Measurements from ENCODE around the gene PCSK7.
"Not testable (repeated sequence)": the region's sequence is repeated elsewhere in the genome, so short reads cannot be mapped to it uniquely, and the experiment has no call there.

Gene PCSK7, protein sequence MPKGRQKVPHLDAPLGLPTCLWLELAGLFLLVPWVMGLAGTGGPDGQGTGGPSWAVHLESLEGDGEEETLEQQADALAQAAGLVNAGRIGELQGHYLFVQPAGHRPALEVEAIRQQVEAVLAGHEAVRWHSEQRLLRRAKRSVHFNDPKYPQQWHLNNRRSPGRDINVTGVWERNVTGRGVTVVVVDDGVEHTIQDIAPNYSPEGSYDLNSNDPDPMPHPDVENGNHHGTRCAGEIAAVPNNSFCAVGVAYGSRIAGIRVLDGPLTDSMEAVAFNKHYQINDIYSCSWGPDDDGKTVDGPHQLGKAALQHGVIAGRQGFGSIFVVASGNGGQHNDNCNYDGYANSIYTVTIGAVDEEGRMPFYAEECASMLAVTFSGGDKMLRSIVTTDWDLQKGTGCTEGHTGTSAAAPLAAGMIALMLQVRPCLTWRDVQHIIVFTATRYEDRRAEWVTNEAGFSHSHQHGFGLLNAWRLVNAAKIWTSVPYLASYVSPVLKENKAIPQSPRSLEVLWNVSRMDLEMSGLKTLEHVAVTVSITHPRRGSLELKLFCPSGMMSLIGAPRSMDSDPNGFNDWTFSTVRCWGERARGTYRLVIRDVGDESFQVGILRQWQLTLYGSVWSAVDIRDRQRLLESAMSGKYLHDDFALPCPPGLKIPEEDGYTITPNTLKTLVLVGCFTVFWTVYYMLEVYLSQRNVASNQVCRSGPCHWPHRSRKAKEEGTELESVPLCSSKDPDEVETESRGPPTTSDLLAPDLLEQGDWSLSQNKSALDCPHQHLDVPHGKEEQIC

DNA sequence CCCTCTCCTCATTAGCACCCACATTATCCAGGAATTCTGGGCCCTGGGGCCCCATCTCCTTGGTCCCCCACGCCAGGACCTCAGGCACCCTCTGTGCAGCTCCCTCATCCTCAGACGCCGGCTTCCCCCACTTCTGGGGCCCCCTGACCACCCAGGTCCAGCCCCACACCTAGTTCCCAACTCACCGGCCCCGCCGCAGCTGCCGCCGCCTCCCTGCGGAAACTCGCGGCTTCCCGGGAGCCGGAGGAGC is at the start of gene PCSK7:
TSS of gene PCSK7 (minus strand) at position 232 of the 250 bp plus-strand sequence. CDS start 2,229 bp downstream, outside the sequence.
- no peak for DNase-seq (ENCODE audit: low read depth)

DNA sequence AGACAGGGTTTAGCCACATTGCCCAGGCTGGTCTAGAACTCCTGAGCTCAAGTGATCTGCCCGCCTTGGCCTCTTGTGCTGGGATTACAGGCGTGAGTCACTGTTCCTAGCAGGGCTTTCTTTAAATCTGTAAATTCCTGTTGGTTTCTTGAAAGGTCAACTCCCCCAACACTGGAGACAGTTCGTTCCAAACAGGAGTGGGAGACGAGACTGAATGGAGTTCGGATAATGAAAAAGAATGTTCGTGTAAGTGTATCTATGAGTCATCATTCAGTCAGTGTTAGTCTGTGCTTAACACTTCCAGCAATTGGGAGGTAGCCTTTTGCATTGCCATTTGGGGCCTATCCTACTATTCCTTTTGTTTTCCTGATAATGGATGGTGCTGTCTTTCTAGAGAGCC is 49.3 kb upstream of the PCSK7 start:
- DNase-seq (ENCODE audit: low read depth), result peak; percentile 96

DNA sequence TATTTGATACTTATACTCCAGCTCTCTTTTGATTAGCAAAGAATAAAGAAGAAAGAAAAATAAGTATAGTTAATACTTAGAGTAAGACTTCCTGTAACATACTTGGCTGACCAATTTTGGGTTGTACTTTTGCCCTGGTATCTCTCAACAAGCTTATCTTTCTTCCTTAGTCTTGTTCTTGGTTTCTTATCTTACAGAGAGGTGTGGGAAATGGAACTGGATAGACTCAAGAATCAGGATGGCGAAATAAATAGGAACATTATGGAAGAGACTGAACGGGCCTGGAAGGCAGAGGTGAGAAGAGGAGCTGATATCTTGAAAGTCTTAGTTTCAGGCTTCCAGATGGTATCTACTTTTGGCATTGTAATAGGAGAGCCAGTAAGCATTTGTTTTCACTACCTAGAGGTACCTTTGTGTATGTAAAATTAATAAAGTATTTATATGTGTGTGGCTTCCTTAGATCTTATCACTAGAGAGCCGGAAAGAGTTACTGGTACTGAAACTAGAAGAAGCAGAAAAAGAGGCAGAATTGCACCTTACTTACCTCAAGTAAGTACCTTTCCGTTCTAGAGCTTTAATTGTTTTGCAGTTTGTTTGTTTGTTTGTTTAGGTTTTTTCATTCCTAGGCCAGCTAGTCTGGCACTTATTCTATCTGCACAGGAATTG is 48.0 kb upstream of the PCSK7 start:
- no peak for DNase-seq (ENCODE audit: low read depth)

DNA sequence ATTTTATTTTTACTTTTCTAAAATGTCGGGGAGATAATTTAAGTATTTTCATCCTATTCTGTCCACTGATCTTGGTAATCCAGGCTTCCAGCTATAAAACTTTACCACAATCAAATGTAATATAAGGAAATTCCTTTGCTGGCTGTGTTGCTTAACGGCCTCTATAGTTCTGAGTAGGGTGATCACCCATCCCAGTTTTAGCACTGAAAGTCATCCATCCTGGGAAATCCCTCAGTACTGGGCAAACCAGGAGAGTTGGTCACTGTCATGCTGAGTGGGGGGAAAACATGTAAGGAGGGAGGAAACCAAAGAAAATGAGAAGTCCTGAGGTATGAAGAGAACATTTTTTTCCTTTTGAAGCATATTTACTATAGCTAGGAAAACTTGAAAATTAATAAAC is 46.5 kb upstream of the PCSK7 start:
- DNase-seq (ENCODE audit: low read depth), result no peak

DNA sequence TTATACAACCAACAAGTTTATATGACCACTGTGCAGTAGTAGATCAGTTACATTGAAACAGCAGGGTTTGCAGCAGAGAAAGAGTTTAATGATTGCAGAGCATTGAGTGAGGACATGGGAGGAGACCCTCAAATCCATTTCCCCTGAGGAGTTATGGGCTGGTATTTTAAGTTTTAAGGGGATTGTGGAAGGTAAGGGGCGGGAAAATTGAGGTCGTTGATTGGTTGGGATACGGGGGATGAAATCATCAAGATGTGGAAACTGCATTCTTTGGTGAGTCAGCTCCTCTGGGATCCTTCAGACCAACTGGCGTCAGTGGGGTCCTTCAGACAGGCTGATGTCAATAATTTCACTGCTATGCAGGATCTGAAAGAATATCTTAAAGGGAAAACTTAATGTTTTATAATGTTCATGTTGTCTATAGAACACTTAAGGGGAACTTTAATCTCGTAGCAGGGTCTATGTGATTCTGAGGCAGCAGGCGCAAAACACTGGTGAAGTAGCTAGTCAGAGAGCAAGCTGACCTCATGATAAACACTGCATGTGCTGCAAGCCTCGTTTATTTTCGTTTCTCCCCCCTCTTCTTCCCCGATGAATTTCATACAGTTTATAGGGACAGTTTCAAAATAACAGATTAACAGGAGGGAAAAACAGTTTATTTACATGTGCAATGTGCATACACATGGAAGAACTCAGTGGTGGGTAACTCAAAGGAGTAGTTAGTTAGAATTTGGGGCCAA is 41.8 kb upstream of the PCSK7 start:
- peak; percentile 96 for DNase-seq (ENCODE audit: low read depth)

DNA sequence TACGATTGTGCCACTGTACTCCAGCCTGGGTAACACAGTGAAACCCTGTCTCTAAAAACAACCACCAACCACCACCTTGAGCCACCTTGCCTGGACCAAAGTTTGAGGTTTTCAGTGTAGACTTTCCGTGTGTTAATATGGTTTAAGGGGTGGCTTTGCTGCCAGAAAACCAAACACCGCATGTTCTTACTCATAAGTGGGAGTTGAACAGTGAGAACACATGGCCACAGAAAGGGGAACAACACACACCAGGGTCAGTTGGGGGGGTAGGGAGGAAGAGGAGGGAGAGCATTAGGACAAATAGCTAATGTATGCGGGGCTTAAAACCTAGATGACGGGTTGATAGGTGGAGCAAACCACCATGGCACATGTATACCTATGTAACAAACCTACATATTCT is 40.3 kb upstream of the PCSK7 start:
- DNase-seq (ENCODE audit: low read depth), result not testable (repeated sequence)

DNA sequence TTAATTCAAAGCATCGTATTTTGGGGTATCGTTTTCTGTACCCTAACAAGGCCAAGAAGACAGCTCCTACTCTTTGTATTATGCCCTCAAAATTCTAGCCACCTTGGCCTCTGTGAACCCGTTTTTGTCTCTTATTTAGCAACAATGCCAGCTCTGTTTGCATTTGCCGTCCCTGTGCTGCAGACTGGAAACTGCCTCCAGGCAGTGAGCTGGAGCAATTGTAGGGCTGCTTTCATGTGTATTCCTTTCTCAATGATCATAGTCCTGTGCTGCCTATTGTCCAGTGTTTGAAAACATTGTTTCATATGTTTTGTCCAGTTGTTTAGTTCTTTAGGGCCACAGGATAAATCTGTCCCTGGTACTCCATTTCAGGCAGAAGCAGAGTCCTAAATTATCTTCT is 39.3 kb upstream of the PCSK7 start:
- no peak for DNase-seq (ENCODE audit: low read depth)

DNA sequence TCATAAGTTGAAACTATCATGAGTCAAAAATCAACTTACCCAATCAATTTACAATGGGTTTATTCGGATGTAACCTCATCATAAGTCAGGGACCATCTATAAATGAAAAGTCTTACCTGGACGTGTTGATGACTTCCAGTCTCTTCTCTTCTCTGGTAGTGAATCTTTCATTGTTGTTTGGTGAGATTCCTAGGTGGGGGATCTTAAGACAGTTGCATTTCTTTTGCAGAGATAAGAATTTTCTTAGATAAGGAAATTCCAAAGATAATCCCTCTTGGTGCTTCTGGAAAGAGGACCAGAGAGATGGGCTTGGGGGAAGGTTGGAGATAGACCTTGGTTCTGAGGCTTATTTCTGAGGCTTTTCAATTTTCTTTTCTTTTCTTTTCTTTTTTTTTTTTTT is 38.0 kb upstream of the PCSK7 start:
- DNase-seq (ENCODE audit: low read depth), result no peak

DNA sequence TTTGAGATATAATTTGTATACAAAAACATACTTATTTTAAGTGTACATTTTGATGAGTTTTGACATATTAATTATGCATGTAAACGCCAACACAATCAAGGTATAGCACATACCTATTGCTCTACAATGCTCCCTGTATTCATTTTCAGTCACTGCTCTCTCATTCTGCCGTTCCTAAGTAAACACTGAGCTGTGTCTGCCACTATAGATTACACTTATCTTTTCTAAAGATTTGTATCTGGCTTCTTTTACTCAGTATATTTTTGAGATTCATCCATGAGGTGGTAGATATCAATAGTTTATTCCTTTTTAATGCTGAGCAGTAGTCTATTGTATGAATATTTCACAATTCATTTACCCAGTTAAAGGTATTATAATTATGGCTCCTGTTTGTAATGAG is 33.9 kb upstream of the PCSK7 start:
- DNase-seq (ENCODE audit: low read depth), result no peak

DNA sequence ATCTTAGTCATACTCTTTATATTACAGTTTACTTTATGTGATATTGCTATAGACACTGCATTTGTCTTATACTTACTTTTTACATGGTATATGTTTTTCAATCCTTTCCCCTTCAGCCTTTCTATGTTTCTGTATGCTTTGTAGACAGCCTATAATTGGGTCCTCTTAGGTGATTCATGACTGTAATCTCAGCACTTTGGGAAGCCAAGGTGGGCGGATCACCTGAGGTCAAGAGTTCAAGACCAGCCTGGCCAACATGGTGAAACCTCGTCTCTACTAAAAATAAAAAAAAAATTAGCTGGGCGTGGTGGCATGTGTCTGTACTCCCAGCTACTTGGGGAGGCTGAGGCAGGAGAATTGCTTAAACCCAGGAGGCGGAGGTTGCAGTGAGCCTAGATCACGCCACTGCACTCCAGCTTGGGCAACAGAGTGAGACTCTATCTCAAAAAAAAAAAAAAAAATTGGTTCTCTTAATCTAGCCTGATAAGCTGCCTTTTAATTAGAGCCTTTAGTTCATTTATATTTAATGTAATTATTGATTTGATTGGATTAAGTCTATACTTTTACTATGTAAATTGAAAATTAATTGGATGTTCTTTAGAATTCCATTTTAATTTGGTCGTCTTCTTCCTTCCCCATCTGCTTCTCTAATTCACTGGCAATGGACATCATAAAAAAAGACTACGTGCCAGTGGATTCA is 32.9 kb upstream of the PCSK7 start:
- DNase-seq (ENCODE audit: low read depth), result not testable (repeated sequence)

DNA sequence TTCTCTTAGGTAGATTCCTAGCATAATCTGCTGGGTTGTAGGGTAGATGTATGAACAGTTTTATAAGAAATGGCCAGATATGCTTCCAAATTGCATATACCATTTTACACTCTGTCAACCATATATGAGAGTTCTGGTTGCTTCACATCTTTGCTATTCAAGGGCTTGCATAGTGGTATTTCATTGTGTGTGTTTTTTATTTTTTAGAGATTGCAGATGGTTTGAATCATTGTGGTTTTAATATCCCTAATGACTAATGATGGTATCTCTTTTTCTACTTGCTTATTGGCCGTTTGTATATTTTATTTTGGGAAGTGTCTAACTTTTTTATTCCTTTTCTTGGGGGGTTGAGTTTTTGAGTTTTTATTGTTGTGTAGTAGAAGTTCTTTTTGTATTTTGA is 27.5 kb upstream of the PCSK7 start:
- DNase-seq (ENCODE audit: low read depth), result peak; percentile 72

DNA sequence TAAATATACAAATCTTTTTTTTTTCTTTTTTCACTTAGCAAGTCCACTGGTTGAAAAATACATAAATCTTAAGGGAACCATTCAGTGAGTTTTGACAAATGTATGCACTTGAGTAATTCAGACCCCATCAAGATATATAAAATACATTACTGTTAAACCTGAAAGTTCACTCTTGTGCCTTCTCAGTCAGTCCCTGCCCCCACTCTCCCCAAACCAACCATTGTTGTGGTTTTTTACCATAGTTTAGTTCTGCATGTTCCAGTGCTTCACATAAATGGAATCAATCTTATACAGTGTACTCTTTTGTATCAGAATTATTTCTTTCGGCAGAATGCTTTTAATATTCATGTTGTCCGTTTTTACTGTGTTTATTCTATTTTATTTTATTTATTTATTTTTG is 26.7 kb upstream of the PCSK7 start:
- no peak for DNase-seq (ENCODE audit: low read depth)

DNA sequence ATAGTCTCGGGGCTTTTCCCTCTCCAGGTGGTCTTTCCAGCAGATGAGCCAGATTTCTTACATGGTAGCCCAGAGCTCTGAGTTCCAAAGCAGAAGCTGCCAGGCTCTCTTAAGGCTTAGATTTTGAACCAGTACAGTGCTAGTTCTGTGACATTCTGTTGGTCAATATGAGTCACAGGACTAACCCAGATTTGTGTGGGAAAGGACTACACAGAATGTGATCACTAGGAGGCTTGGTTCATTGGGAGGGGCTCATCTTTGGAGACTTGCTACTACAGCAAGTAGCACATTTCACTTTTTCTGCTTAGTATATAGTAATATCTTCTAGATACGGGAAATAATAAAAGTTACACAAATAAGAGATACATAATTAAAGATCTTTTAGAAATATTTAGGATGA is 24.7 kb upstream of the PCSK7 start:
- peak; percentile 74 for DNase-seq (ENCODE audit: low read depth)

DNA sequence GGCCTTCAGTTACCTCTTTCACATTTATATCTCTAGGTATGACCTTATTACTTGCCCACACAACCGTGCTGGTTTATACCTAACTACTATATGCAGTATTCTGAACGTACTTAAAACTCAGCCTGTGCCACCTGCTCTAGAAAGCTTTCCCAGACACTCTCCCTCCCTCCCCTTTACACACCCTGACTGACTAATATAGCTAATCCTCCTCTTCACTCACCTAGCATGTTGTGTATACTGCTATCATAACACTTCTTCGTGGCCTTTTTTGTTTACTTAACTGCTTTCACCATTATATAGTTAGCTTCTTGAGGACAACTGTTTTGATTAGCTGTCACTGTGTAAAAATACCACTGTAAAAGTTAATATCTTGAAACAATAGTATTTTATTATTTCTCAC is 24.1 kb upstream of the PCSK7 start:
- no peak for DNase-seq (ENCODE audit: low read depth)

DNA sequence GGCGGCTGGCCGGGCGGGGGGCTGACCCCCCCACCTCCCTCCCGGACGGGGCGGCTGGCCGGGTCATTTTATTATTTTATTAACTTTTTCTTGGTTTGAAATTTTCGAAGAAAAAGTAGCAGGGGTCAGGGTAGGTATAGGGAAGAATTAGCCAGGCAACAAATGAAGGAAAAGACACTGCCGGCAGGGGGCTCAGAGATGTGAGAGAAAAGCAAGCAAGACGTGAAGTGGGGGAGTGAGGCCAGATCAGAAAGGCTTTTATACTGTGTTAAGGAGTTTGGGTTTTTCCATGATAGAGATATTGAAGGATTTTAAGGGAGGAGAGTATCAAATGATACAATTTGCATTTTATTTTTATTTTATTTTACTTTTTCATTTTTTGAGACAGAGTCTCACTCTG is 19.6 kb upstream of the PCSK7 start:
- no peak for DNase-seq (ENCODE audit: low read depth)

DNA sequence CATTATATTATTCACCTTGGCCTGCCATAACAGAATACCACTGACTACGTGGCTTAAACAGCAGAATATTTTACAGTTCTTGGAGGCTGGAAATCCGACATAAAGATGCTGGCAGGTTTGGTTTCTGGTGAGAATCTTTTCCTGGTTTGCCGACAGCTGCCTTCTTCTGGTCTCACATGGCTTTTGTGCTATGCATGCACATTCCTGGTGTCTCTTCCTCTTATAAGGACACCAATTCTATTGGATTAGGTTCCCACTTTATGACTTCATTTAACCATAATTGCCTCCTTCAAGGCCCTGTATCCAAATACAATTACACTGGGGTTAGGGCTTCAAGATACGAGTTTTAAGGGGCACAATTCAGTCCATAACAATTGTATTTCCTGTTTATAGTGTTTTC is 17.7 kb upstream of the PCSK7 start:
- DNase-seq (ENCODE audit: low read depth), result no peak

DNA sequence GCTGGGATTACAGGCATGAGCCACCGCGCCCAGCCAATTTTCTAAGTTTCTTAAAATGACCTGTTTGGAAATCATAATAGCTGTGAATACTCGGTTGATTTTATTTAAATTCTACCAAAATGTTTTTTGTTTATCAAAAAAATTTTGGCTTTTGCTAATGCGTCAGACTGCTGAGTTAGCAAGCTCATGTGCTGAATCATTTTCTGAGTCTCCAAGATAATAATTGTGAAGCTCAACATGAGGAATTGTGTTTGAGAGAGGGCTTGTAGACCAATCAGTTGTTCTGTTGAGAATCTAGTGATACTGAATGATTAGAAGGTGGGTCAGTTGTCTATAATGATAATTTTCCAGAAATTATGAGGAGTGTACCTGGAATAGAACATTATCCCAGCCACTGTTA is 16.5 kb upstream of the PCSK7 start:
- no peak for DNase-seq (ENCODE audit: low read depth)

DNA sequence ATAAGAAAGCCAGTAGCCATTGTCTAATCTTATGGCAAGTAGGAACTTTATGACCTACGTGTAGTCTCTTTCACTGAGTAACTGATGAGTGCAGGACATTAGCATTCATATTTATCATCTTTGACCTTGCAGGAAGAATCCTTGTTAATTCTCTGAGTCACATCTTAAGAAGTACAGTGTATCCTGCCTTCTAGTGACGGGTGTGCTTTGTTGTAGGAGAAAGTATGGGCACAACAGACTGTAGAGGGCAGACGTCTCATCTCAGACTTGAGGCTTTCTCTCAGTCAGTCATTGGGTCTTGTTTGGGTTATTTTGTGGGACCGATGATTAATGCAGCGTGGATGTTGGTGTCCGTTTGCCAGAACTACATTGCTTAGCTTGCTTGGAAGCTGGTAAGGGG is 7.4 kb upstream of the PCSK7 start:
- peak; percentile 98 for DNase-seq (ENCODE audit: low read depth)

DNA sequence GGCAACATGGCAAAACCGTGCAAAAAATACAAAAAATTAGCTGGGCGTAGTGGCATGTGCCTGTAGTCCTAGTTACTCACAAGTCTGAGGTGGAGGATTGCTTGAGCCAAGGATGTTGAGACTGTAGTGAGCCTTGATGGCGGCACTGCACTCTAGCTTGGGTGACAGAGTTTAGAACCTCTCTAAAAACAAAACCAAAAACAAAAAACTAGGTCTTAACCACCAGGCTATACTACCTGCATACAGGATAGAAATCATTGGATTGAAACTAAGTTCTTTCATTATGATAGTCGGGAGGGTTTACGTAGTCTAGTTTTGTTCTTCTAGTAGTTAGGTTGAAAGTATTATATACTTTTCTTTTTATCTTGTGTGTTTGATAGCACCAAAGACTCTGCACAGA is 6.3 kb upstream of the PCSK7 start:
- DNase-seq (ENCODE audit: low read depth), result no peak

DNA sequence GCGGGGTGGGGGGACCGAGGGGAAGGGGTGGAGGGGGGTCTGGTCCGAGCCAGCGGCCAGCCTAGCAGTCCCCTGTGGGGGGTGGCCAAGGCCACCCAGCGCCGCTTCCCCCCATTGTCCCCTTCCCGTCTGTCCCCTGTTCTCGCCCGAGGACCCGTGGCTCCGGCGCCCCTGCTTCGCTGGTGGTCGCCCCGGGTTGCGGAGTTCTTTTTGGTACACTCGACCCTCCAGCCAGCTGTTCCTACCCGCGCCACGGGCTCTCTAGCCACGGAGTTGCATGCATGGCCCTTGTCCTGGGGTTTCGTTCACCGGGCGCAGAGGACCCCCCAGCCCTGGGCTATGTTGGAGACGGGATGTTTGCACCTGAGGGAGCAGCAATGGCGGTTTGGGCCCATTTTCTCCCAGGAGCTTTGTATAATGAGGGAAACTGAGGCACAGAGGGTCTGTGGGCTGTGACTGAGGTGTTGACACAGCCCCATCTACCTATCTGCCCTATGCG is 1.1 kb upstream of the PCSK7 start:
- peak; percentile 19 for DNase-seq (ENCODE audit: low read depth)

DNA sequence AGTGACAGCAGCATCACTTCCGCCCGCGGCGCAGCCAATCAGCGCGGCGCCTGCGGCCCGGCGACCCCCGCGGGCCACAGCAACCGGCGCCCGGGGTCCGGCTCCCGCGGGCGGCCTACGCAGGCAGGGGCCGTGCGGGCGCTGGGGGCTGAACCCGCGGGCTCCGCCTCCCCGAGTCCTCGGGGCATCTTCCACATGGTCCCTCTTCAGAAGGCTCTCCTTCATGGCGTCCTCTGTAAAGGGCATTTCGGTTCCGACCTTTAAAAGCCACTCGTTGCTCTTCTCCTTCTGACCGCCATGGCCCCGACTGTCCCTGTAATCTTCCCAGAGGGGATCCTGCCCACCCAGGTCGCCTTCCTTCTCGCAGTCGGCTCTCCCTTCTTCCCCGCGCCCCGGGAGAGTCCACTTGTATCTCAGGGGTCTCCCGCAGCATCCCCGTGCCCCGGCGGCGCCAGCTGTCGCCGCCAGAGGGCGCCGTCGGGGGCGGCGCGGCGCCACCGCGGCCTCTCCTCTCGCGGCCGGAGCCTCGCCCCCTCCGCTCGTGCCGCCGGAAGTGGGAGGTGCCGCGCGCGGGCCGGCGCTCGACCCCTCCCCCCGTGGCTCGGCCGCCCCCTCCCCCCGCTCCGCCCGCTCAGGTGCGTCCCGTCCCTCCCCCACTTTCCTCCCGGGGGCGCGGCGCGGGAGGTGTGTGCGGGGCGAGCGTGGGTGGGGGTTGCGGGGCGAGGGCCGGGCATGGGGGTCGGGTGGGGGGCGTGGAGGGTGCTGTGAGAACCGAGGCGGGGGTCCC is 412 bp upstream of the PCSK7 start, which contains the start of gene RNF214:
TSS of gene RNF214 (plus strand) at position 580 of the 787 bp plus-strand sequence. CDS start 1,602 bp downstream, outside the sequence.
- peak; percentile 79 for DNase-seq (ENCODE audit: low read depth)

Measured in ELR (cell line).